AG04450 (cell line): Measurements from ENCODE around the gene DNLZ. TPM values are rescaled to one million over a fixed set of nuclear protein-coding genes. Genes with fewer than 3 reads are reported as not detected.
A peak's percentile ranks its signal among the peaks of the same experiment; 100 is the strongest.

Experiments used
- CTCF ChIA-PET: fragments of 300-600, 350-600 bp; formaldehyde crosslinking; extraction: SDS; loops from one replicate; lab custom pipeline; 2022; ENCODE audit warnings: antibody characterized with exemption, inconsistent platforms; lab: Charles Lee
- POLR2A ChIA-PET: fragments of 350-600 bp; formaldehyde crosslinking; extraction: SDS; loops from one replicate; lab custom pipeline; 2021; ENCODE audit warnings: antibody characterized with exemption, inconsistent platforms; lab: Yijun Ruan, JAX
- DNase-seq: peaks from one replicate; pipeline ENCODE4 v3.0.0-alpha.2; 2011; ENCODE audit warnings: low read depth, low spot score
- H3K27ac ChIP-seq: one replicate; pipeline ENCODE4 v1.5.1; 2012; ENCODE audit warnings: low read depth, low read length, control low read depth
- H3K27me3 ChIP-seq: one replicate; pipeline ENCODE4 v1.6.0; 2012; ENCODE audit warnings: low read length; ENCODE audit not compliant: control insufficient read depth, insufficient read depth
- H3K4me3 ChIP-seq: 2 replicates; pipeline ENCODE4 v1.5.1; 2011; ENCODE audit warnings: mild to moderate bottlenecking, low read depth, low read length, control low read depth
- H3K9me3 ChIP-seq: 2 replicates; pipeline ENCODE4 v1.5.1; 2012; ENCODE audit warnings: low read length; ENCODE audit not compliant: control insufficient read depth, insufficient read depth
- polyA plus RNA-seq: library from polyadenylated mRNA; depleted of rRNA; stranded (reverse); fragments of >200 nt; gene quantifications from 2 replicates; pipeline ENCODE4 v1.2.3, GENCODE V29; 2011
- TF ChIP-seq, protein P1 (sequence below): IDR thresholded peaks from 2 replicates; pipeline ENCODE4 v1.5.1; 2011; ENCODE audit warnings: low read depth, low read length, control low read depth, inconsistent platforms

The DNLZ gene
- polyA plus RNA-seq, 1 experiment: 3.7 TPM

DNA sequence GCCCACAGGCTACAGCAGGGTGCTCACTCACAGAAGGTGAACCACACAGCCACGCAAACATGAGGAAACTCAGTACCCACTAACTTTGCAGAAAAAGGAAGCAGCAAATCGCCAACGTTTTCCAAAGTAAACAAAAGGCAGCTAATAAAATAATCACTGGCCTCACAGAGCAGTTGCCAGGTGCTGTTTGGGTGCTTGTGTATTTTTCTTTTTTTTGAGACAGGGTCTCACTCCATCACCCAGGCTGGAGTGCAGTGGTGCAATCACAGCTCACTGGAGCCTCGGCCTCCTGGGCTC lies 32.6 kb upstream of the DNLZ start:
- DNase-seq: no peak
- Histone ChIP-seq H3K27ac (no peak overlapping the region), H3K9me3 (no peaks in the 10 kb centered on the region; the same call in 1 of the 2 replicates), H3K27me3 (no peaks in the 10 kb centered on the region), H3K4me3 (no peak overlapping the region)
- TF ChIP-seq, protein P1, sequence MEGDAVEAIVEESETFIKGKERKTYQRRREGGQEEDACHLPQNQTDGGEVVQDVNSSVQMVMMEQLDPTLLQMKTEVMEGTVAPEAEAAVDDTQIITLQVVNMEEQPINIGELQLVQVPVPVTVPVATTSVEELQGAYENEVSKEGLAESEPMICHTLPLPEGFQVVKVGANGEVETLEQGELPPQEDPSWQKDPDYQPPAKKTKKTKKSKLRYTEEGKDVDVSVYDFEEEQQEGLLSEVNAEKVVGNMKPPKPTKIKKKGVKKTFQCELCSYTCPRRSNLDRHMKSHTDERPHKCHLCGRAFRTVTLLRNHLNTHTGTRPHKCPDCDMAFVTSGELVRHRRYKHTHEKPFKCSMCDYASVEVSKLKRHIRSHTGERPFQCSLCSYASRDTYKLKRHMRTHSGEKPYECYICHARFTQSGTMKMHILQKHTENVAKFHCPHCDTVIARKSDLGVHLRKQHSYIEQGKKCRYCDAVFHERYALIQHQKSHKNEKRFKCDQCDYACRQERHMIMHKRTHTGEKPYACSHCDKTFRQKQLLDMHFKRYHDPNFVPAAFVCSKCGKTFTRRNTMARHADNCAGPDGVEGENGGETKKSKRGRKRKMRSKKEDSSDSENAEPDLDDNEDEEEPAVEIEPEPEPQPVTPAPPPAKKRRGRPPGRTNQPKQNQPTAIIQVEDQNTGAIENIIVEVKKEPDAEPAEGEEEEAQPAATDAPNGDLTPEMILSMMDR: no peak
- ChIA-PET CTCF (interaction anchor here (1.2 kb wide), 1 partner anchor 83 kb away, joined by 3 read pairs; no protein-coding TSS in a partner anchor), POLR2A (no interaction called here)

GRCh38 chr9:136395345-136396218 lies 32.0 kb upstream of the DNLZ start:
- H3K4me3 ChIP-seq: no peak overlapping the region
- ChIA-PET POLR2A (no interaction called here), CTCF (interaction anchor here (1.2 kb wide), 1 partner anchor 83 kb away, joined by 3 read pairs; no protein-coding TSS in a partner anchor)
- no peaks in the 10 kb centered on the region for H3K27me3 ChIP-seq
- DNase-seq: no peak
- H3K27ac ChIP-seq: no peak overlapping the region
- H3K9me3 ChIP-seq: no peaks in the 10 kb centered on the region; the same call in 1 of the 2 replicates
- TF ChIP-seq, protein P1: no peak

GRCh38 chr9:136395020-136395340 lies 31.4 kb upstream of the DNLZ start:
- CTCF ChIA-PET: no interaction called here
- POLR2A ChIA-PET: no interaction called here
- TF ChIP-seq, protein P1: no peak

GRCh38 chr9:136394312-136395019 lies 30.9 kb upstream of the DNLZ start:
- TF ChIP-seq, protein P1: no peak
- no peak overlapping the region for H3K27ac ChIP-seq
- no peak for DNase-seq
- POLR2A ChIA-PET: no interaction called here
- CTCF ChIA-PET: no interaction called here
- H3K27me3 ChIP-seq: no peaks in the 10 kb centered on the region
- no peak overlapping the region for H3K4me3 ChIP-seq
- H3K9me3 ChIP-seq: no peaks in the 10 kb centered on the region; the same call in 1 of the 2 replicates

More at GRCh38 chr9:136395020-136395340, 31.4 kb upstream of the DNLZ start:
- H3K4me3 ChIP-seq: no peak overlapping the region
- H3K9me3 ChIP-seq: no peaks in the 10 kb centered on the region; the same call in 1 of the 2 replicates
- DNase-seq: no peak
- no peak overlapping the region for H3K27ac ChIP-seq
- no peaks in the 10 kb centered on the region for H3K27me3 ChIP-seq

DNA sequence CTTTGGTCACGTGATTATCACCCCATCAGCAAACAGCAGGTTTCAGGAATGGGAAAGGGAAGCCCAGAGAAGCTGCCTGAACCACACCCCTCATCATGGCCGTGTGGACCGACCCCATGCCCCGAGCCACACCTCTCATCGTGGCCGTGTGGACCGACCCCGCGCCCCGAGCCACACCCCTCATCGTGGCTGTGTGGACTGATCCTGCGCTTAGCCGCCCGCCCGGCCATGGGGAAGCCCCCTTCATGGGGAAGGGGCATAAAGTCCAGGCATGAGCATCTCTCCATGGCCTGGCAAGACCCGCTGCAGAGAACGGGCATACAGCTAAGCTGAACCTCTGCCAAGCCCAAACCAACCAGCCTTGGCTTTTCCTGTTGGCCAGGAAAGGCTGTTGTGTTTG lies 30.0 kb upstream of the DNLZ start:
- POLR2A ChIA-PET: no interaction called here
- CTCF ChIA-PET: no interaction called here

More for the DNA sequence above, 30.0 kb upstream of the DNLZ start:
- no peak for DNase-seq
- Histone ChIP-seq H3K9me3 (no peaks in the 10 kb centered on the region; the same call in 1 of the 2 replicates), H3K27me3 (no peaks in the 10 kb centered on the region), H3K4me3 (no peak overlapping the region), H3K27ac (peak overlapping the region; percentile 11)
- TF ChIP-seq, protein P1: no peak
